Adipocyte (in vitro differentiated cells): ENCODE data around the gene RAPGEFL1.
"Not testable (repeated sequence)": the region's sequence is repeated elsewhere in the genome, so short reads cannot be mapped to it uniquely, and the experiment has no call there.

Source experiments
- DNase-seq: peaks from one replicate; pipeline ENCODE4 v3.0.0-alpha.2; 2015; ENCODE audit warnings: low read depth
- H3K27me3 ChIP-seq: replicated peaks from 2 replicates; pipeline ENCODE4 v1.7.0; 2013; ENCODE audit warnings: mild to moderate bottlenecking, low read length, moderate library complexity; ENCODE audit not compliant: control insufficient read depth, insufficient read depth
- H3K36me3 ChIP-seq: 2 replicates; pipeline ENCODE4 v1.7.0; 2013; ENCODE audit warnings: low read length, mild to moderate bottlenecking, moderate library complexity; ENCODE audit not compliant: control insufficient read depth, insufficient read depth, severe bottlenecking
- H3K4me1 ChIP-seq: 2 replicates; pipeline ENCODE4 v1.7.0; 2013; ENCODE audit warnings: mild to moderate bottlenecking, low read length, moderate library complexity; ENCODE audit not compliant: control insufficient read depth, insufficient read depth
- H3K4me3 ChIP-seq: 2 replicates; pipeline ENCODE4 v1.7.0; 2013; ENCODE audit warnings: mild to moderate bottlenecking, low read length, moderate library complexity
- H3K9ac ChIP-seq: 2 replicates; pipeline ENCODE4 v1.7.0; 2013; ENCODE audit warnings: mild to moderate bottlenecking, low read length, moderate library complexity
- H3K9me3 ChIP-seq: 2 replicates; pipeline ENCODE4 v1.7.0; 2013; ENCODE audit warnings: mild to moderate bottlenecking, low read length, moderate library complexity; ENCODE audit not compliant: control insufficient read depth

RAPGEFL1 gene

DNA sequence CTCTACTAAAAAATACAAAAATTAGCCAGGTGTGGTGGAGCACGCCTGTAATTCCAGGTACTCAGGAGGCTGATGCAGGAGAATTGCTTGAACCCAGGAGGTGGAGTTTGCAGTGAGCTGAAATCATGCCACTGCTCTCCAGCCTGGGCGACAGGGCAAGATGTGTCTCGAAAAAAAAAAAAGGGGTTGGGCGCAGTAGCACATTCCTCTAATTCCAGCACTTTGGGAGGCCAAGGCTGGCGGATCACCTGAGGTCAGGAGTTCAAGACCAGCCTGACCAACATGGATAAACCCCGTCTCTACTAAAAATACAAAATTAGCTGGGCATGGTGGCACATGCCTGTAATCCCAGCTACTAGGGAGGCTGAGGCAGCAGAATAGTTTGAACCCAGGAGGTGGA, 36.6 kb downstream of the RAPGEFL1 start:
- not testable (repeated sequence) for H3K9ac ChIP-seq, DNase-seq, H3K36me3 ChIP-seq, H3K4me3 ChIP-seq, H3K9me3 ChIP-seq, H3K4me1 ChIP-seq, H3K27me3 ChIP-seq

DNA sequence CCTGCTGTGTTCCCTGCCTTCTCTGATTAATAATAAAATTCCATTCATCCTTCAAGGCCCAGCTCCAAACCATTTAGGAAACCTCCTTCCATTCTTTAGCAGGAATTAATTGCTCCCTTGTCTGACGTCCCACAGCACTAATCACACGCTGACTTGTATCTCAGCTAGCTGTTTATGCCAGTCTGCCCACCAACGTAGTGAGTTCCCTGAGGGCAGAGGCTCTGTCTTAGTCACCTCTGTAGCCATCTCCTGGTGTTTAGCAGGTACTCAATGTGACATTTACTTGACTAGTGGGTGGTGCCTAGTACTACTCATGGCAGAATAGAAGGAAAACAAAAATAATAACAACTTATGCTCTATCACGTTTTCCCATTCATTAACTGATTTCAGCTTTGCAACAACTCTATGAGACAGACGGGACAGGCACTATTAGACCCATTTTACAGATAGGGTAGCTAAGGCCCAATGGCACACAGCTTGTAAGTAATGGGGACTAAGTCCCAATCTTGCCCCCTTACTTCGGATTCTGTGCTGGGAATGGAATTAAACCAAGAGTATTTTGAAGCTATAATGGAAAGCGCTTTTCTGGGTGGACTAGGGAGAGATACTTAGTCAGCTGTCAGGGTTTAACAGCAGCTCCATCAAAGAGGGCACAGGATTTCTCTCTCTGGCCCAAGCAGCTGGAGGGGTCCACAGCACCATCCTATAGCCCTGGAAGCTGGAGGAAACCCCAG, 40.9 kb downstream of the RAPGEFL1 start:
- H3K4me1 ChIP-seq: no peaks in the 10 kb centered on the region
- peak overlapping the region; percentile 75 for H3K9ac ChIP-seq
- DNase-seq: no peak
- H3K27me3 ChIP-seq: no peaks in the 10 kb centered on the region
- no peaks in the 10 kb centered on the region for H3K9me3 ChIP-seq
- no peaks in the 10 kb centered on the region for H3K36me3 ChIP-seq
- H3K4me3 ChIP-seq: peak overlapping the region; percentile 82

DNA sequence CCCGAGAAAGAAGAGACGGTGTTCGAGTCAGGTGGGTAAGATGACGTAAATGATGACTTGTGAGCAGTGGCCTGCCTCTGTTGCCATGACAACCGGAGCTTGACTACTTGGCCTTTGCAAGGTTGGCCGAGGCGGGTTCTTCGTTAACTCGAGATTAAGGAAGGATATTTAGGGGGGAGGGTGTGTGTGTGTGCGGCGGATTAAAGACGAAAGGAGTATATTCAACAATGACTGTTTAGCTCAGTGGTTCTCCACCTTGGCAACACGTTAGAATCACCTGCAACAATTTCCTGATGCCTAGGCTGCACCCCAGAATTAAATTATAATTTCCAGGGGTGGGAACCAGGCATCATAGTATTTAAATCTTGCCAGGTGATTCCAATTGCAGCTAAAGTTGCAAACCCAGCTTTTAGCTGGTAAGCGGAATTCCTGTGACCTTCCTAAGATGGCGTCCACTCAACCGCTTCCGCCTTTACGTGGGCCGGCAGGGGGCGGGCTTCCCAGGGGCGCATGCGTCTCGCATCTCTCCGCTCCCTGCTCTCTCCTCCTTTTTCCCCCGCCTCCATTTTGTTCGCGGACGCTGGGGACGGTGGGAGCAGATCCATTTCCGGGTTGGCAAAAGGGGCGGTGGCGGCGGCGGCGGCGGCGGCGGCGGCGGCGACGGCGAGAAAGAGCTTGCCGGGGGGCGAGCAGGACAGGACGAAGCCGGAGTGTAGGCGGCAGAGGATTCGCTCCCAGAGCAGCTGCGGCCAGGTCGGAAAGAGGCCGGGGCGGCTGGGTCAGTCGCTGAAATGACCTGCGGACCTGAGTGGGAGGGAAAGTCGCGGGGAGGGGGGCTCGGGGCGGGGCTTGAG, 41.7 kb downstream of the RAPGEFL1 start, which contains the start of gene WIPF2:
WIPF2 (plus strand) TSS at position 565 of the 854 bp plus-strand sequence. CDS start 37,156 bp downstream, outside the sequence.
- Histone ChIP-seq H3K36me3 (no peaks in the 10 kb centered on the region), H3K9me3 (no peaks in the 10 kb centered on the region), H3K4me3 (peak within 1 kb of the TSS; percentile 91), H3K4me1 (no peaks in the 10 kb centered on the region), H3K9ac (peak within 1 kb of the TSS; percentile 84), H3K27me3 (no peaks in the 10 kb centered on the region)
- DNase-seq: peak; percentile 99

DNA sequence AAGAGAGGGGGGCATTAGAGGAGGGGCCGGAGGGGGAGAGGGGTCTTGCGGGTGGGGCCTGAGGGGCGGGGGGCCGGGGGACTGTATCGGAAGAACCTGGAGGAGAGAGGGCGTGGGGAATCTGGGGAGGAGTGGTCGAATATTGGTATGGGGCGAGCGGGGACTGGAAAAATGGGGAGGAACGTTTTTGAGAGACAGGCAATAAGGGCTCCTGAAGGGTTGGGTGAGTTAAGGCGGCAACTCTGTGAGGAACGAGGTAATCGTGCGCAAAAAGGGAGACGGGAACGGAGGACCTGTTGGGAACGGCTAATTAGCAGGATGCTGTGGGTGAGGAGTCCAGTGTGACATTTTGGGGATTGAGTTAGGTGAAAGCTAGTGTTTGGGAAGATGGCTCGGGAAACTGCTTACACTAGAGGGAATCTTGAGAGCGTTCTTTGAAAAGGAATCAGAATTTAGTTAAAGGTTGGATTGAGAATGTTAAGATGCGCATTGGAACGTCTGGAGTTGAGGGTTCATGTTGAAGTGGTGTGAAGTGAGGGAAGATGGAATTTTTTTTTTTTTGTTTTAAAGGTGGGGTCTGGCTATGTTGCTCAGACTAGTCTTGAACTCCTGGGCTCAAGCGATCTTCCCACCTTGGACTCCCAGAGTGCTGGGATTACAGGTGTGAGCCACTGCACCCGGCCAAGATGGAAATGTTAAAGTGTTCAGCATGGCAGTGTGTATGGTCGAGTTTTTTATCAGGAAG, 42.5 kb downstream of the RAPGEFL1 start:
- peak; percentile 77 for DNase-seq

DNA sequence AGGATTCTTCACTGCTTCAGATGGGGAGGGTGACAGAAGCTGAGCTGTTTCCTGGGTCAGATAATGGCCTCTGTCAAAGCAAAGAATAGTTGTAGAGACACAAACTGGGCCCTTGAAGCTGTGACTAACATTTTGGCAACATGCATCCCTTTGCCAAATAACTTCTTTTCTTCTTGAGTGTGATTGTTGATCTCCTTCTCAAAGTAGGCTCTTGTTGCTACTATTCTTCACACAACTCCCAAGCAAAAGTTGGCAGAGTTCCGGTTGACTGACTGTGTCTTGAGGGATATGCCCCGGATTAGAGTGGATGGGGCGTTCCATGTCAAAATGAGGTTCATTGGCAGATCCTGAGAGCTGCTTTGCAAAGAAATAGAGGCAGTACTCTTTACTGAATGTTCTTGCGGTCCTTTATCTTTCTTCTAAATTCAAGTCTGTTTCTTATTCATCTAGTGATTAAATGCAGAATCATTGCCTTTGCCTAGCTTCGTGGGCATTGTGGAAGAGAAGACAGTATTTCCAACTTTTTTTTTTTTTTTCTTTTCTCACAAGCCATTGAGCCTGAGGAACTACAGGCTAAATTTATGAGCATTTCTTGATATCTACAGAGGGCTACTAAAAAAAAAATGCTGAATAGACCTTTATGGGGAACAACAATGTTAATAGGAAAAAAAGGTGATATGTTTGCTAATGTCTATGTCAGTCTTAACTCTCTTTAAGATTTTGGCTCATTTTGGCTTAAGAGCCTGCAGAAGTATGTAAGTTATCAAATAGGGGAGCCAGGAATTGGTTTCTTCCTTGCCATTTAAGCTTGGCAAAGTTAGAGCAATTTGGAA, 47.7 kb downstream of the RAPGEFL1 start:
- no peak for DNase-seq
- peak overlapping the region; percentile 50 for H3K4me3 ChIP-seq

More for the DNA sequence above, 42.5 kb downstream of the RAPGEFL1 start:
- no peaks in the 10 kb centered on the region for H3K9me3 ChIP-seq
- H3K4me1 ChIP-seq: peaks cover 5% of the 10 kb centered on the region
- no peaks in the 10 kb centered on the region for H3K27me3 ChIP-seq
- H3K4me3 ChIP-seq: peak overlapping the region; percentile 91
- H3K36me3 ChIP-seq: no peaks in the 10 kb centered on the region
- H3K9ac ChIP-seq: peak overlapping the region; percentile 84

DNA sequence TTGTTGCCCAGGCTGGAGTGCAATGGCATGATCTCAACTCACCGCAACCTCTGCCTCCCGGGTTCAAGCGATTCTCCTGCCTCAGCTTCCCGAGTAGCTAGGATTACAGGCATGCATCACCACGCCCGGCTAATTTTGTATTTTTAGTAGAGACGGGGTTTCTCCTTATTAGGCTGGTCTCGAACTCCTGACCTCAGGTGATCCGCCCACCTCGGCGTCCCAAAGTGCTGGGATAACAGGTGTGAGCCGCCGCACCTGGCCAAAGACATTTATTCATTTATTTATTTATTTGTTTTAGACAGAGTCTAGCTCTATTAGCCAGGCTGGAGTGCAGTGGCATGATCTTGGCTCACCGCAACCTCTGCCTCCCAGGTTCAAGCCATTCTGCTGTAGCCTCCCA, 51.9 kb downstream of the RAPGEFL1 start:
- not testable (repeated sequence) for H3K27me3 ChIP-seq, H3K9me3 ChIP-seq, H3K9ac ChIP-seq, H3K4me3 ChIP-seq, DNase-seq
- Histone ChIP-seq H3K36me3 (peaks cover 17% of the 10 kb centered on the region), H3K4me1 (peaks cover 17% of the 10 kb centered on the region)

More for the DNA sequence above, 47.7 kb downstream of the RAPGEFL1 start:
- Histone ChIP-seq H3K9me3 (no peaks in the 10 kb centered on the region), H3K36me3 (peaks cover 4% of the 10 kb centered on the region), H3K4me1 (peaks cover 17% of the 10 kb centered on the region), H3K27me3 (no peaks in the 10 kb centered on the region), H3K9ac (peak overlapping the region; percentile 33)

DNA sequence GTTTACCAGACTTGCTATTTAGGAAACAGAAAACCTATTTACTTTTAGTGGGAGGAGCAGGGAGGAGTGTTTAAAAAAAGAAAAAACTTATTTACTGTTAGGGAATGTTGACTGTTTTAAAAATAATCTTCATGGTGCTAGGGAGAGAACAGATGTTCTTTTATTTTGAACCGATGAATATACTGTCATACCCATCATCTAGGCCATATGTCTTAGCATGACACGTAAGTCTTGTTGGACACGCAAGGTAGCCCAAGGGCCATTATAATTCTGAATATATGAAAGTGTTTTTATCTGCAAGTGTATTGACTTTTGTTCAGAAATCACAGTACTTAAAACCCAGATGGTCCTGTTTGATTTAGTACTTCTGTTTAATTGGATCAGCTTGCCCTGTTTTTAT, 53.4 kb downstream of the RAPGEFL1 start:
- DNase-seq: no peak
- Histone ChIP-seq H3K36me3 (peaks cover 22% of the 10 kb centered on the region), H3K27me3 (no peaks in the 10 kb centered on the region), H3K4me3 (no peak overlapping the region), H3K9me3 (no peaks in the 10 kb centered on the region), H3K9ac (no peak overlapping the region), H3K4me1 (peaks cover 2% of the 10 kb centered on the region)

DNA sequence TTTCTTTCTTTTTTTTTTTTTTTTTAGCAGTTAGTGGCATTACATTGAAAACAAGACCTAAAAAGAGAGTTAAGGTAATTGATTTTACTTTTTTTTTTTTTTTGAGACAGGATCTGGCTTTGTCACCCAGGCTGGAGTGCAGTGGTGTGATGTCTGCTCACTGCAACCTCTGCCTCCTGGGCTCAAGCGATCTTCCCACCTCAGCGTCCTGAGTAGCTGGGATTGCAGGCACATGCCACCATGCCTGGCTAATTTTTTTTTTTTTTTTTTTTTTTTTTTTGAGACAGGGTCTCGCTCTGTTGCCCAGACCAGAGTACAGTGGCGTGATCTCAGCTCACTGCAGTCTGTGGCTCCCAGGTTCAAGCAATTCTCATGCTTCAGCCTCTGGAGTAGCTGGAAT, 54.7 kb downstream of the RAPGEFL1 start:
- H3K36me3 ChIP-seq: peaks cover 22% of the 10 kb centered on the region
- H3K9me3 ChIP-seq, H3K4me3 ChIP-seq, DNase-seq, H3K9ac ChIP-seq, H3K27me3 ChIP-seq, H3K4me1 ChIP-seq: not testable (repeated sequence)

DNA sequence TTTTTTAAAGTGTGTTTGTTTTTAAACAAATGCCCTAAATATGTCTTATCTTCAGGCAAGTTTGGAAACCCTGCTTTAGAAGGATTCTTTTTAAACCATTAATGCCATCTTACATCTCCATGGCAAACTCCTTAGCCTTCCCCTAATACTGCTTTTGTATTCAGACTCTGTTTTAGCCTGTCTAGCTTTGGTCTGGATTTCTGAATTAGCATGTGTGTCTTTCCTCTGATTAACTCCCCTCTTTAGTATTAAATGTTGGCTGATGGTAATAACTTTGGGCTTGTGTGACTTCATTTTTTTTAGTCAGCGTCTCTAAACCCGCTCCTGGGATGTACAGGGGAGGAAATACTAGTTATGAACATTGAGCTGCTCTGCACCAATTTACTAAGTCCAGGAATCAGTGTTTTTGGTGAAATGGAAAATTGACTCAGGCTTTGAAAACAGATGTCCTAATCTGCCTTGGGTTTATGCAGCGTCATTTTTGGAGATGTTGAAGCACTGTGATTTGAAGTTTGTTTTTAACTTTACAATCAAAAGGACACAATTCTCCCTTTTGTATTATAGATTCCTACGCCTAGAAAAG, 64.1 kb downstream of the RAPGEFL1 start:
- Histone ChIP-seq H3K27me3 (no peaks in the 10 kb centered on the region), H3K9ac (no peak overlapping the region)
- no peak for DNase-seq

DNA sequence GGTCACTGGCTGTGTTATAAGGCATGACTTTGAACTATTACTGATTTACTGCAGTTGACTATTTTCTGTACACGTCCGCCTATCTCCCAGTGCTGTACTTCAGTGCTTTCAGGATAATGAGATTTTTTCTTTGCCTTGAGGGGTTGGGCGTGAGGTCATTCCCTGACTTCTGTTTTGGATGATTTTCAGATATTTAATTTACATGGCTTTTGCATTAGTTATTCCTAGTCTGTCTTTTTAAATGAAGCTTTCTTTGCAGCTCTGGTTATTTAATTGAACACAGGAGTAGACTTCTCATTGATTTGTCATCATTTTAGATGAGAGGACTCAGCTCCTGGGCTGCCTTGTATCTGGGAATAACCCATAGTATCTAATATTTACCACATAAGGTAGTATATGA, 65.5 kb downstream of the RAPGEFL1 start:
- peaks cover 2% of the 10 kb centered on the region for H3K36me3 ChIP-seq
- no peaks in the 10 kb centered on the region for H3K27me3 ChIP-seq
- H3K9me3 ChIP-seq: no peaks in the 10 kb centered on the region
- peaks cover 26% of the 10 kb centered on the region for H3K4me1 ChIP-seq
- H3K4me3 ChIP-seq: no peak overlapping the region
- no peak for DNase-seq
- H3K9ac ChIP-seq: no peak overlapping the region

More for the DNA sequence above, 64.1 kb downstream of the RAPGEFL1 start:
- H3K4me3 ChIP-seq: no peak overlapping the region
- no peaks in the 10 kb centered on the region for H3K9me3 ChIP-seq
- H3K4me1 ChIP-seq: peaks cover 26% of the 10 kb centered on the region
- H3K36me3 ChIP-seq: no peaks in the 10 kb centered on the region
